NCI-H1417 treated with DMSO at 0.1 percent for 48 hours (cell line): ENCODE measurements around the gene ZNF443.
"Not testable (repeated sequence)": the region's sequence is repeated elsewhere in the genome, so short reads cannot be mapped to it uniquely, and the experiment has no call there.

Experiments used
- DNase-seq: peaks from one replicate; lab custom pipeline; 2025; lab: John Stamatoyannopoulos, UW

ZNF443 gene

DNA sequence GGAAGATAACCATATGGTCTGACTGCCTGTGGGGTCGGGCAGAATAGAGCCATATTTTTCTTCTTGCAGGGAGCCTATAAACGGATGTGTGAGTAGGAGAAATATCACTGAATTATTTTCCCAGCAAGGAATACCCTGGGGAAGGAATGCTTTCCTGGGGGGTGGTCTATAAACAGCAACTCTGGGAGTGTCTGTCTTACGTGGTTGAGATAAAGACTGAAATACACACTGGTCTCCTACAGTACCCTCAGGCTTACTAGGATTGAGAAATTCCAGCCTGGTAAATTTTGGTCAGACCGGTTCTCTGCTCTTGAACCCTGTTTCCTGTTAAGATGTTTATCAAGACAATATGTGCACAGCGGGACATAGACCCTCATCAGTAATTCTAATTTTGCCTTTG is 23.5 kb downstream of the ZNF443 start:
- DNase-seq: not testable (repeated sequence)

DNA sequence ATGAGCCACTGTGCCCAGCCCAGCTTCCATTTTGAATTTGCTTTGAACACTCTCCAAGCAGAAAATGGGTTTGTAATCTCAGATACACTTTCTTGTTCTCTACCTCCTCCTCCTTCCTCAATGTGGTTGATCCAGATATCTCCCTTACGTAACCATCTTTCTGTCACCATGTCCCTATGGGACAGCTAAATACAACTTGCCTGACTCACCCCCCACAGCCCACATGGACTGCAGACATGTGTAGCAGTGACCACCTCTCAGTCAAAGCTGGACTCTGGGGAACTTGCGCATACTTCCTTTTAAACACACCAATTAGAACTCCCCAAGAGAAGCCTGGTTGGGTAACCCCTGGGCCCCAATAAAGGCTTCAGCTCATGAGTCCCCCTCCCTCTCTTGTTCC is 28.9 kb downstream of the ZNF443 start:
- DNase-seq: no peak

DNA sequence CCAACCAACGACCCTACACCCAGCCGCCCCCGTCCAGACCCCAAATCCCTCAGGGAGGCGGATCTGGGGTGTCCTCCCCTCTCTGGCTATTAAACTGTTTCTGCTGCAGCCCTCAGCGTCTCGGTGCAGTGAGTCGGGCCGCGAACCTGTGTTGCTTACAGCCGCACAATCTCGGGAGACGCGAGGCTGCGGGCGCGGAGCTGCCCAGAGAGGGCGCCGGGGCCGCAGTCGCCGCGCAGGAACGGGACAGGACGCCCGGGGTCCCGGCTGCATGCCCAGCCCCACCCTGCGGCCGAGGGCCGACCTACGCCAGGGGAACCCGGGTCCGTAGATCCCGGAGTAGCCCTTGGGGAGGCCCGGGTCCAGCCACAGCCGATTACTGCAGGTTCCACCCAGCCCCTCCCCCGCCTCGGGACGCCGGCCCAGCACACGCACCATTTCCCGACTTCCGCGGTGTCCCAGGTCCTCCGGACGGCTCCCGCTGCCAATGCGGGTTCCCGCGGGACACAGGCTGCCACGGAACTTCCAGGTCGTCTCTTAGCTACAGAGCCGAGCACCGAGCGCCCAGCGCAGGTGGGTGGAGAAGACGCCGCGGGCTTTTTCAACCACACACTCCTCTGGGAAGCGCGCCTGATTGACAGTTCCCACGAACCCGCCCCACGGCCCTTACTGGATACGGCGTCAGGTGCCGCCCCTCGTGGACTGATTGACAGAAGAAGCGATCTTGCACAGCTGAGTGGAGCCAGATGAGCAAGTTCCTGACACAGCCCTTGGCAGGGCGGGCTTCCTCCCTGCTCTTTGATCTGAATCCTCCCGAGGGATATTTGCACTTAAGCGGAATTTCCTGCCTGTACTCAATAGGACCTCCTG is 40.0 kb downstream of the ZNF443 start, which contains the start of gene ZNF799:
Gene ZNF799, minus strand, starts transcription at position 639 of the 870 bp plus-strand sequence. Its CDS starts 201 bp downstream, at position 438.
- peak; percentile 76 for DNase-seq

DNA sequence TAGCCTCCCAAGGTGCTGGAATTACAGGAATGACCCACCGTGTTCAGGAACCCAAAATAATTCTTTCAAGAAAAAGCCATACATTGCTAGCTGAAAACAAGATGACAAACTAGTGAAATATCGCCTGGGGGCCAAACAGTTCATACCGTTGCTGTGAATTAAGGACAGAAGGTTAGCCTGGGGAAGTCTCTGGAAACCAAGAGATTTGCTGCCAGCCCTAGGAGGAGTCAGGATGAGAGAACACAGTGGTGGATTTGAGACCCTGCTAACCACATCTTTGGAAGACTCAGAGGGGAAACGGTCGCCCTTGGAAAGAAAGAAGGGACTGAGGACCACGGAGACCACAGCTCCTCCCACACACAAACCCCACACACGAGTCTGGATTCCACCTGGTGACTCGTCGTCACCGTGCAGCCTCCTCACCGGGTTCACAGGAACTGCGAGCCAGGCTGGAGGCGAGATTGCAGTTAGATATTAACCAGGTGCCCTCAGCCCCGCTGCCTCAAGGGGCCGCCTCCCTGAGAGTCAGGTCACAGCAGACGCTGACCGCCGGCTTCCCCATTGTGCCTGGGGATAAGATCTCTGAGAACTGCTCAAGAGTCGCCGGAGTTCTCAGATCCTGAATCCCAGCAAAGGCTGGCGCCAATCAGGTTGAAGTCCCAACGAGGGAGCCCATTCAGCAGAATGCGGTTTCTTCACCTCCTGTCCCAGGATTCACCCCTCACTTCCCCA is 40.8 kb downstream of the ZNF443 start:
- DNase-seq: not testable (repeated sequence)

DNA sequence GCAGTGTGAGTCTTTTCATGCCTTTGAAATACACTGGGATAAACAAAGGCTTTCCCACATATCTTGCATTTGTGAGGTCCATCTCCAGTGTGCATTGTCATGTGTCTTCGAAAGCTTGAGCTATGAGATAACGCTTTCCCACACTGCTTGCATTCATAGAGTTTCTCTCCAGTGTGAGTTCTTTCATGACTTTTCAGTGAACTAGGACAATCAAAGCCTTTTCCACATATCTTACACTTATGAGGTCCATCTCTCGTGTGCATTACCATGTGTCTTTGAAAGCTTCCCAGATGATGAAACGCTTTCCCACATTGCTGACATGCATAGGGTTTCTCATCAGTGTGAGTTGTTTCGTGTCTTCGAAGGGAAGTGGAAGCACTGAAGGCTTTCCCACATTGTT is 49.7 kb downstream of the ZNF443 start:
- DNase-seq: not testable (repeated sequence)

DNA sequence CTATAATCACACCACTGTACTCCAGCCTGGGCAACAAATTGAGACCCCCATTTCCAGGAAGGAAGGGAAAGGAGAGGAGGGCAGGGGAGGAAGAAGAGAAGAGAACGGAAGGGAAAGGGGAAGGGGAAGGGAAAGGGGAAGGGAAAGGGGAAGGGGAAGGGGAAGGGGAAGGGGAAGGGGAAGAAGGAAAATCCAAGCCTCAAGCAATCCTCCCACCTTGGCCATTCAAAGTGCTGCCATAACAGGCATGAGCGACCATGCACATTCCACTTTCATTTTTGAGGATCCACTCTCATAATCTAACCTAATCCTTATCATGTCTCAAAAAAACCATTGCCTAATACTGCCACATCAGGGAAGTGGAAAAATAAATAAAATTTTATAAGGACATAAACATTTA is 54.5 kb downstream of the ZNF443 start:
- DNase-seq: not testable (repeated sequence)

DNA sequence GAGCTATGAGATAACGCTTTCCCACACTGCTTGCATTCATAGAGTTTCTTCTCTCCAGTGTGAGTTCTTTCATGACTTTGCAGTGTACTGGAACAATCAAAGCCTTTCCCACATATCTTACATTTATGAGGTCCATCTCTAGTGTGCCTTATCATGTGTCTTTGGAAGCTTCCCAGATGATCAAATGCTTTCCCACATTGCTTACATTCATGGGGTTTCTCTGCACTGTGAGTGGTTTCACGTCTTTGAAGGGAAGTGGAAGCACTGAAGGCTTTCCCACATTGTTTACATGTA is 60.4 kb downstream of the ZNF443 start:
- DNase-seq: no peak

DNA sequence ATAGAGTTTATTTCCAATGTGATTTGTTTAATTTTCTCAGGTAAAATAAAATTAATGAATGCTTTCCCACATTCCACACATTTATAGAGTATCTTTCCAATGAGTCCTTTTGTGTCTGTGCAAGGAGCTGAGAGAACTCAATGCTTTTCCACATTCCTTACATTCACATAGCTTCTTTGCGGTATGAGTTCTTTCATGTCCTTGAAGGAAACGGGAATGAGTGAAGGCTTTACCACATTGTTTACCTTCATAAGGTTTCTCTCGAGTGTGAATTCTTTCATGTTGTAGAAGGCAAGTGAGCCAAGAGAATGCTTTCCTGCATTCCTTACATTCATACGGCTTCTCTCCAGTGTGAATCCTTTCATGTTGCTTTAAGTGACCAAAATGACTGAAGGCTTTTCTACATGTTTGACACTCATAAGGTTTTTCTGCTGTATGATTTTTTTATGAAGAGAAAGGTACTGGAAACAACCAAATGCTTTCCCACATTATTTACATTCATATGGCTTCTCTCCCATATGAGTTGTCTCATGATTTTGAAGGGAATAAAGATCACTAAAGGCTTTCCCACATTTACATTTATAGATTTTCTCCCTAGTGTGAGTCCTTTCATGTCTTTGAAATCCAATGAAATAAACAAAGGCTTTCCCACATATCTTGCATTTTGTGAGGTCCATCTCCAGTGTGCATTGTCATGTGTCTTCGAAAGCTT is 60.9 kb downstream of the ZNF443 start:
- DNase-seq: no peak
